HCT116 (cell line): Measurements from ENCODE around the gene ERC2. TPM values are rescaled to one million over a fixed set of nuclear protein-coding genes. Genes with fewer than 3 reads are reported as not detected.

Source experiments
- ATAC-seq: fragments of 200-7000 bp; cut with Tn5 transposase; 2 replicates; pipeline ENCODE4 v1.9.1; 2020; ENCODE audit warnings: mild to moderate bottlenecking, moderate library complexity
- BruUV-seq: library from RNA; stranded (reverse); fragments of 400-500 nt; replicated peaks from 2 replicates; lab custom pipeline; 2021; lab: Mats Ljungman, UMichigan
- CTCF ChIA-PET: fragments of 300-600 bp; sonication (Branson Sonifier 250); formaldehyde crosslinking; loops from one replicate; lab custom pipeline; 2021; ENCODE audit warnings: antibody characterized with exemption; lab: Charles Lee
- POLR2A ChIA-PET: fragments of 300-600, 350-600 bp; sonication (Branson Sonifier 250); formaldehyde crosslinking; loops from one replicate; lab custom pipeline; 2021; ENCODE audit warnings: antibody characterized with exemption; lab: Charles Lee
- RAD21 ChIA-PET, 2 experiments: fragments of 300-600 bp; sonication (Branson Sonifier 250); formaldehyde crosslinking; loops; one replicate each; lab custom pipeline; 2023; ENCODE audit warnings: low total read pairs in 2 of 2; ENCODE audit not compliant: uncharacterized antibody in 2 of 2, unreplicated experiment in 2 of 2, low non-redundant PET in 1 of 2; lab: Charles Lee
- DNase-seq: peaks from one replicate; pipeline ENCODE4 v3.0.0-alpha.2; 2010; ENCODE audit warnings: low read depth, low spot score
- H2AFZ ChIP-seq: fragments of 200-600 bp; shearing (Covaris generic), sonication (generic); 2 replicates; pipeline ENCODE4 v1.6.1; 2017; ENCODE audit warnings: low read depth, mixed run types, mixed read lengths, antibody characterized with exemption, low read length; ENCODE audit not compliant: poor library complexity, severe bottlenecking
- H3K27ac ChIP-seq: 2 replicates; pipeline ENCODE4 v1.5.1; 2012; ENCODE audit warnings: low read depth, low read length
- H3K27me3 ChIP-seq: fragments of 200-600 bp; sonication (generic); 2 replicates; pipeline ENCODE4 v1.6.1; 2016; ENCODE audit warnings: mixed run types, low read length, mixed read lengths; ENCODE audit not compliant: insufficient read depth
- H3K36me3 ChIP-seq, 2 experiments: fragments of 200-500 bp in 1 of 2; fragments of 200-600 bp in 1 of 2; sonication (Bioruptor generic) in 1 of 2; sonication (generic) in 1 of 2; 2 replicates each; pipeline versions ENCODE4 v1.5.1 to v1.6.1; 2014 to 2016; ENCODE audit warnings: low read length in 2 of 2, inconsistent platforms in 1 of 2, mixed read lengths in 1 of 2, mixed run types in 1 of 2; ENCODE audit not compliant: insufficient read depth in 2 of 2, control insufficient read depth in 1 of 2
- H3K4me1 ChIP-seq, 2 experiments: fragments of 200-600 bp in 1 of 2; sonication (generic) in 1 of 2; 2 replicates each; pipeline versions ENCODE4 v1.5.1 to v1.6.1; 2012 to 2017; ENCODE audit warnings: low read length in 2 of 2, inconsistent platforms in 1 of 2, mild to moderate bottlenecking in 1 of 2, mixed read lengths in 1 of 2, mixed run types in 1 of 2, moderate library complexity in 1 of 2; ENCODE audit not compliant: insufficient read depth in 2 of 2, control insufficient read depth in 1 of 2
- H3K4me2 ChIP-seq: fragments of 200-600 bp; sonication (generic); 2 replicates; pipeline ENCODE4 v1.6.1; 2017; ENCODE audit warnings: mixed run types, low read length, mixed read lengths
- H3K4me3 ChIP-seq, 2 experiments: fragments of 200-600 bp in 1 of 2; sonication (generic) in 1 of 2; replicated peaks in 1 of 2; 2 replicates each; pipeline ENCODE4 v1.5.1; 2011 to 2016; ENCODE audit warnings: low read length in 2 of 2, control low read depth in 1 of 2, low read depth in 1 of 2, mild to moderate bottlenecking in 1 of 2, mixed read lengths in 1 of 2, mixed run types in 1 of 2
- H3K79me2 ChIP-seq: fragments of 200-600 bp; sonication (generic); 2 replicates; pipeline ENCODE4 v1.6.1; 2017; ENCODE audit warnings: mild to moderate bottlenecking, mixed run types, low read length, moderate library complexity, mixed read lengths; ENCODE audit not compliant: insufficient read depth
- H3K9ac ChIP-seq: fragments of 200-600 bp; sonication (generic); 2 replicates; pipeline ENCODE4 v1.6.1; 2016; ENCODE audit warnings: low read length, mixed read lengths
- H3K9me2 ChIP-seq: fragments of 200-600 bp; sonication (generic), shearing (Covaris generic); 2 replicates; pipeline ENCODE4 v1.6.1; 2017; ENCODE audit warnings: mixed run types, mild to moderate bottlenecking, moderate library complexity; ENCODE audit not compliant: insufficient read depth
- H3K9me3 ChIP-seq, 2 experiments: fragments of 200-500 bp in 1 of 2; fragments of 200-600 bp in 1 of 2; sonication (Bioruptor generic) in 1 of 2; sonication (generic) in 1 of 2; 2 replicates each; pipeline ENCODE4 v1.6.1; 2014 to 2017; ENCODE audit warnings: low read length in 2 of 2, mixed read lengths in 2 of 2, inconsistent platforms in 1 of 2, low read depth in 1 of 2, mild to moderate bottlenecking in 1 of 2, mixed run types in 1 of 2, moderate library complexity in 1 of 2; ENCODE audit not compliant: control insufficient read depth in 1 of 2, insufficient read depth in 1 of 2
- H4K20me1 ChIP-seq: fragments of 200-600 bp; sonication (generic), shearing (Covaris generic); 2 replicates; pipeline ENCODE4 v1.6.1; 2017; ENCODE audit warnings: mixed run types, mild to moderate bottlenecking, moderate library complexity; ENCODE audit not compliant: insufficient read depth
- ATF3 ChIP-seq: IDR thresholded peaks from 2 replicates; pipeline ENCODE4 v1.6.1; 2012
- CBX3 ChIP-seq: IDR thresholded peaks from 2 replicates; pipeline ENCODE4 v1.6.1; 2012; ENCODE audit warnings: low read depth
- CTCF ChIP-seq, 3 experiments: fragments of 200-600 bp in 1 of 3; sonication (generic) in 1 of 3; IDR thresholded peaks in 2 of 3; conservative IDR thresholded peaks in 1 of 3; 2 replicates each; pipeline ENCODE4 v1.5.1; 2012 to 2017; ENCODE audit warnings: low read depth in 2 of 3, low read length in 2 of 3, antibody characterized with exemption in 1 of 3, borderline replicate concordance in 1 of 3, control low read depth in 1 of 3, mild to moderate bottlenecking in 1 of 3, mixed read lengths in 1 of 3, mixed run types in 1 of 3, moderate library complexity in 1 of 3; ENCODE audit not compliant: insufficient read depth in 1 of 3
- ELF1 ChIP-seq: IDR thresholded peaks from 2 replicates; pipeline ENCODE4 v1.6.1; 2012; ENCODE audit warnings: low read depth, borderline replicate concordance
- EZH2 ChIP-seq: fragments of 200-600 bp; sonication (generic); IDR thresholded peaks from 2 replicates; pipeline ENCODE4 v1.6.1; 2017; ENCODE audit warnings: antibody characterized with exemption, mixed run types
- EZH2phosphoT487 ChIP-seq: fragments of 200-600 bp; IDR thresholded peaks from 2 replicates; pipeline ENCODE4 v1.6.1; 2018; ENCODE audit warnings: antibody characterized with exemption, borderline replicate concordance
- JUND ChIP-seq: IDR thresholded peaks from 2 replicates; pipeline ENCODE4 v1.6.1; 2012
- POLR2A ChIP-seq: IDR thresholded peaks from 2 replicates; pipeline ENCODE4 v1.7.0; 2011; ENCODE audit warnings: borderline replicate concordance; ENCODE audit not compliant: insufficient read depth, insufficient read length; ENCODE audit errors: extremely low read depth
- POLR2AphosphoS5 ChIP-seq: IDR thresholded peaks from 2 replicates; pipeline ENCODE4 v1.6.1; 2011; ENCODE audit warnings: mild to moderate bottlenecking, low read depth, low read length, moderate library complexity
- RAD21 ChIP-seq: IDR thresholded peaks from 2 replicates; pipeline ENCODE4 v1.6.1; 2012; ENCODE audit warnings: low read depth, mild to moderate bottlenecking
- SIN3A ChIP-seq: IDR thresholded peaks from 2 replicates; pipeline ENCODE4 v1.6.1; 2012; ENCODE audit warnings: low read depth
- SP1 ChIP-seq: IDR thresholded peaks from 2 replicates; pipeline ENCODE4 v1.6.1; 2012; ENCODE audit warnings: low read depth
- SRF ChIP-seq: IDR thresholded peaks from 2 replicates; pipeline ENCODE4 v1.6.1; 2012; ENCODE audit warnings: low read depth
- TCF7L2 ChIP-seq: IDR thresholded peaks from 2 replicates; pipeline ENCODE4 v1.7.0; 2011; ENCODE audit warnings: borderline replicate concordance, inconsistent platforms; ENCODE audit not compliant: insufficient read depth, insufficient read length; ENCODE audit errors: extremely low read depth
- ZBTB33 ChIP-seq: IDR thresholded peaks from 2 replicates; pipeline ENCODE4 v1.6.1; 2011; ENCODE audit warnings: mild to moderate bottlenecking, low read length, moderate library complexity; ENCODE audit not compliant: insufficient replicate concordance; ENCODE audit errors: extremely low read depth
- ZFX ChIP-seq: fragments of 450-650 bp; IDR thresholded peaks from 2 replicates; pipeline ENCODE4 v1.6.1; 2017
- ZNF274 ChIP-seq: fragments of 200-500 bp; sonication (Bioruptor generic); IDR thresholded peaks from 2 replicates; pipeline ENCODE4 v1.6.1; 2014; ENCODE audit warnings: mild to moderate bottlenecking, low read depth, low read length, inconsistent platforms
- intact Hi-C: fragments of 100-400 bp; cut with micrococcal nuclease; formaldehyde crosslinking; loops from 2 replicates; pipeline ENCODE4 v1.10.0; 2022
- total RNA-seq: library from RNA; stranded (reverse); gene quantifications from one replicate; pipeline ENCODE4 v1.2.1, GENCODE V29; 2021; ENCODE audit not compliant: unreplicated experiment

ERC2 gene
- total RNA-seq, 1 experiment from 2014 or later, result not detected

GRCh38 chr3:56136514-56136913 is 331.8 kb downstream of the ERC2 start (continued):
- TF ChIP-seq SP1 (no peak), POLR2A (no peak), POLR2AphosphoS5 (no peak)

GRCh38 chr3:56135941-56136340 is 332.3 kb downstream of the ERC2 start:
- TF ChIP-seq JUND, result no peak
- TF ChIP-seq SRF, result no peak
- TF ChIP-seq ZBTB33, result no peak
- no peak for TF ChIP-seq SP1
- TF ChIP-seq TCF7L2, result no peak
- no peak for TF ChIP-seq EZH2phosphoT487
- no peak for TF ChIP-seq ATF3
- no peak for TF ChIP-seq POLR2A
- TF ChIP-seq RAD21, result no peak
- TF ChIP-seq CBX3, result no peak
- TF ChIP-seq SIN3A, result no peak
- no peak for TF ChIP-seq ZNF274
- TF ChIP-seq ZFX, result no peak
- no peak for TF ChIP-seq EZH2
- no peak for TF ChIP-seq CTCF (IDR thresholded peaks at IDR 0.05 in 2 of 3, conservative IDR thresholded peaks at IDR 0.05 in 1 of 3; ENCODE audit: borderline replicate concordance in 1 of 3, insufficient read depth in 1 of 3, low read depth in 2 of 3, low read length in 2 of 3)
- TF ChIP-seq ELF1, result no peak
- ChIA-PET CTCF (no interaction called here), RAD21 (no interaction called here), POLR2A (no interaction called here)
- intact Hi-C loops, result no loop called here
- no peak overlapping the region for H3K9ac ChIP-seq
- H3K27me3 ChIP-seq, result peaks cover 6% of the 10 kb centered on the region; the same call in 1 of the 2 replicates
- no peak overlapping the region for H3K4me2 ChIP-seq
- H3K79me2 ChIP-seq, result no peaks in the 10 kb centered on the region
- BruUV-seq, result no TSS peak
- no peaks in the 10 kb centered on the region for H3K9me2 ChIP-seq
- H2AFZ ChIP-seq, result no peak overlapping the region
- H3K4me3 ChIP-seq, result no peak overlapping the region
- H3K27ac ChIP-seq, result no peak overlapping the region
- H3K4me1 ChIP-seq, result peaks cover 4 to 8% of the 10 kb centered on the region in 2 experiments; a peak in 3 of 4 replicates
- H3K9me3 ChIP-seq, result no peaks in the 10 kb centered on the region
- no peaks in the 10 kb centered on the region for H4K20me1 ChIP-seq
- H3K36me3 ChIP-seq, result no peaks in the 10 kb centered on the region
- ATAC-seq (no peak), DNase-seq (no peak)
